Epithelial cell of prostate (primary cell): ENCODE results near the gene FHOD3.
A peak's percentile ranks its signal among the peaks of the same experiment; 100 is the strongest.
"Not testable (repeated sequence)": the region's sequence is repeated elsewhere in the genome, so short reads cannot be mapped to it uniquely, and the experiment has no call there.

Experiments
- DNase-seq: peaks from one replicate; pipeline ENCODE4 v3.0.0-alpha.2; 2011; ENCODE audit warnings: low read depth, low spot score
- H3K27ac ChIP-seq: fragments of 450-650 bp; 2 replicates; pipeline ENCODE4 v1.5.1; 2017; ENCODE audit warnings: mild to moderate bottlenecking

Gene FHOD3

DNA sequence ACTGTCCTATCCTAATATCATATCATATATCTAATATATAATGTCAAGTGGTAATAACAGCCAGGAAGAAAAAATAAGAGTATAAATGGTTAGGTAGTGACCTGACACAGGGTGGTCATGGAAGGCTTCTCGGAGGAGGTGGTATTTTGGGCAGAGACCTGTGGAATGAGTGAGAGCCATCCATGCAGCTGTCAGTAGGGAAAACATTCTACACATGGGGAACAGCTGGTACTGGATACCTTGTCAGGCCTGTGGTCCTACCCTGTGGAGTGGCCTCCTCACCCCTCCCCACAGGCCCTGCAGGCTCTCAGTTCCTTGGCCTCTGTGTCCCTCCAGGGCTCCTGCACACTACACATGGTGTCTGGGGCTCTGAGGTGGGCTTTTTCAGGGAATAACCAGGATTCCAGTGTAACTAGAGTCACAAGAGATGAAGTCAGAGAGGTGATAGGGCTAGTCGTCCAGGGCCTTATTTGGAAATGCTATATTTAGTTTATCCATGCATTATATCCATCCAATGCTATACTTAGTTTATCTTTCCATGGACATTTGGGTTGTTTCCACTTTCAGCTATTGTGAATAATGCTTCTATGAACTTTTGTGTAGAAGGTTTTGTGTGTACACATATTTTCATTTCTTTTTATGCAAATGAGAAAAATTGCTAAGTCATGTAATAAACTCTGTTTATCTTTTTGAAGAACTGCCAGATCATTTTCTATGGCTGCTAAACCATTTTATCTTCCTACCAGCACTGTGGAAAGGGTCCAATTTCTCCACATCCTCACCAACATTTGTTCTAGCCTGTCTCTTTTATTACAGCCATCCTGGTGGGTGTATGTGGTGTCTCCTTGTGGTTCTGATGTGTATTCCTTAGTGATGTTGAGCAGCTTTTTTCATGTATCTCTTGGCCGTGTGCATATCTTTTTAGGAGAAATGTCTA, 455.7 kb downstream of the FHOD3 start:
- no peak for DNase-seq
- no peak overlapping the region for H3K27ac ChIP-seq

DNA sequence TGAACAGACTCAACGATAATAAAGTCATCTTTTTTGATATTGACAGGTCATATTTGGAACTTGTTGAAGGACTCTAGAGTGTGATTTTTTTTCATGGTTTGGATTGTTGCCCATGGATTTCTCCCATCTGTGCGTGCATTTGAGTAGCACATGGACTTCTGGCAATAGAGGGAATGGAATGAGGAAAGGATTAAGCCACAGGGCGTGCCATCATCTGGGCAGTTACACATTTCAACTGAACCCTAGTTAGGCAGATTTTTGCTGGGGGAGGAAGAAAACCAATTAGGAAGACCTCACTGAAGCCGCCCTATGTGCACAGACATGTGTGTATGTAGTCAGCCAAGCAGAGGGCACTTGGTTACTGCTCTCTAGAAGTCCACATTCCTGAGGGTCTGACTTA, 458.7 kb downstream of the FHOD3 start:
- peak overlapping the region; percentile 44 for H3K27ac ChIP-seq
- no peak for DNase-seq

DNA sequence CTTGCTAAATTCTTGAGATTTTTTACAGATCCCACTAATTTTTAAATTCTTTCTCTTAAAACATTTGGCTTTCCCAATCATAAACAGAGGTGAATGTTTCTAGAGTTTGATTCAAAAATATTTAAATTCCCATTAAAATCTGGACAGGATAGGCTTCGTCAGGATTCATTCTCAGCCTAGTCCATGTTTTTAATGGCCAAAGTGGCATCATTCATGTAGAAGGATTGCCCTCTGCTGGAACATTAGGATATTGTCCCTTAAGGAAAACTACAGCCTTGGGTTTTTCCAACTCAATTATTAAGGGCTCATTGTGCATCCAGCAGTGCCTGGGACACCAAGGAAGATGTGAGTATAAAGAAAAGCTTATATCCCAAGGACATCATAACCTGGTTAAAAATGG, 459.6 kb downstream of the FHOD3 start:
- no peak for DNase-seq
- H3K27ac ChIP-seq, result peak overlapping the region; percentile 44

DNA sequence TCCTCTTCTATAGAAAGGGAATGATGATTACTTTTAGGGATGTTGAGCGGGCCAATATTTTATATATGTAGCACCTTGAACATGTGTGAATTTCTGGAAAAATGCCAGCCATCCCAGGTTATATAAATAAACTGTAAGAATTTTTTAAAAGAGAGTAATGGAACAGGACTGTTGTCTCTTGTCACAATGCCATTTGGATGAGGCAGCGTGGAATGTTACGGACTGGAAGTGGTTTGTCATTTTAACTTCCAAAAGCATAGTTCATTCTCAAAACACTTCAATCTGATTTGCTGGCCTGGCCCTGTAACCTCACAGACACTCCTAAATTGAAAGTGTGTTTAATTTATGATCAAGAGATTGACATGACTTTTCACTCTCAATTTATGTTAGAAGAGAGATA, 460.5 kb downstream of the FHOD3 start:
- H3K27ac ChIP-seq, result no peak overlapping the region
- no peak for DNase-seq

DNA sequence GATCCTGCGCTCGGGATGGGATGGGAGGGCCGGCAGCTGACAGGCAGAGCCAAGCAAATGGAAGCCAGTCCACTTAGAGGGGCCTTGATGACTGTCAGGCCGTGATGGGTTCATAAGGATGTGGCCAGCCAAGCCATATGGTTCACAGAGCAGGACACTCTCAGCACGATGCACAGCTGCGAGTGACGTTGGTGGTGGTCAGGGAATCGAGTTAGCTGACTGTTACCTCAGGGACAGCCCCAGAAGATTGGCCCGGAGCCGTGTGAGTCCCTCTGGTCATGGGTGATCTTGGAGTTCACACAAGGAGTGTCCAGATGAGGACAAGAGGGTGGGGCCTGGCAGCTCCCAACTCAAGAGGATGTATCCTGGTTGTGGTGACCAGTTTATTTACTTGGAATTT, 461.1 kb downstream of the FHOD3 start:
- no peak for DNase-seq
- no peak overlapping the region for H3K27ac ChIP-seq

DNA sequence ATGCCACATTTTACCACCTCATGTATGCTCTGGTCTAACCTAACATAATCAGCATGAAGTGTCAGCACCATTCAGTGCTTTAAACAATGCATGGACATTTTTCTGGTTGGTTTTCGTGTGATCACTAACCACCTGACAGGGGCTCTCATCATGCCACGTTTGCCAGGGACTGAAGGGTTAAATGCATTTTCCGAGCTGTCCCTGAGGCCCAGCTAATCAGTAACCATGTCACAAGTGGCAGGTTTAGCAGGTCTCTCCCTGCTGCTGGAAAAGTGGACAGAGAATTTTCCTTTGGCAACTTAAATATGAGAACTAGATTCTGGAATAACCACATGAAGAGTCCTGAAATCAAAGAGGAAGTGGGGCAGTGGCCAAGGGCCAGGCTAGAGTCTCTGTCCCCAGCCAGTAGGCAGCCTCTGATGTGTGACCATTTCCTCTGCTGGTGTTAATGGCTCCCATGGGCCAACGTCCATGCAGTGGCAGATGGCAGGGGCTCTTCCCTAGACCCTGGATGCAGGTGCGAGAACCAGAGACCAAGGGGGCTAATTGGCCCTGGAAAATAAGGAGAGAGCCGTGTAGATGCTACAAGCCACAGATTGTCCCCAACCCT, 461.8 kb downstream of the FHOD3 start:
- DNase-seq, result no peak
- H3K27ac ChIP-seq, result no peak overlapping the region

GRCh38 chr18:36760598-36760997, 463.1 kb downstream of the FHOD3 start:
- no peak for DNase-seq
- H3K27ac ChIP-seq, result no peak overlapping the region

DNA sequence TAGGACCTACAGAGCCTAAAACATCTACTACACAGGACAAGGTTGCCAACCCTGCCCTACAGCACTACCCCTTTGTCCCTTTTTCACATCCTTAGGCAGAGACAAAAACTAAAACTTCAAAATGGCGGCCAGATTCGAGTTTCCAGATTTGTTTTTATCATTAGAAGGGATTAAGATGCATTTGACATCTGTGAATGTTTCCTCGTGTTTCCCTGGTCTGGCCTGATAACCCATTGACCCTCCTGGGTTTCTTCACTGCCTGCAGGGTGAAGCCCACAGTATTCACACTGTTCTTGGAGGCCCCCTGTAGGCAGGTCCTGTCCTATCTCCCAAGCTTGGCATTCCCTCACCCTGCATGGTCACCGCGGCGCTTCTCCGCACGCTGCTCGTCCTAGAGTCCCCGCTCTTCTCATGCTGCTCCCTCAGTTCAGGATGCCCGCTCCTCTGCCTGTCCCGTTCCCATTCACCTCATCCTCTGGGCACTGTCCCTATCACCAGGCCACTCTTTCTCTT, 463.7 kb downstream of the FHOD3 start:
- H3K27ac ChIP-seq, result no peak overlapping the region
- DNase-seq, result no peak

DNA sequence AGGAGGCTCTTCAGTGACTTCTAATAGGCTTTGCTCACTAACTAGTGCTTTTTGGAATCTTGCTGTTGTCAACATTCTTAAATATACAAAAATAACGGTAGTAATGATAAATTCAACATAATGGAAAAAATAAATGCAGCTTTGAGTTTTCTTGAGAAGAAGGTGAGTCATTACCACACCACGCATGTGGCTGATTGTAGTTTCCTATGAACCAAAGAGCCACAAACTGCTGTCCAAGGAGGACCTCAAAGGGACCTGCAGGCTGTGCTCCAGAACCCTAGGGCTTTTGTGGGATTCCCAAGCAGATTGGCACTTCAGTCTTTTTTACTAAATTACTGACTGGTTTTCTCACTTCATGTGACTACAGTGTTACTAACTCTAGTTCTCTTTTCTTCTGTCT, 464.6 kb downstream of the FHOD3 start:
- DNase-seq, result no peak
- H3K27ac ChIP-seq, result no peak overlapping the region

DNA sequence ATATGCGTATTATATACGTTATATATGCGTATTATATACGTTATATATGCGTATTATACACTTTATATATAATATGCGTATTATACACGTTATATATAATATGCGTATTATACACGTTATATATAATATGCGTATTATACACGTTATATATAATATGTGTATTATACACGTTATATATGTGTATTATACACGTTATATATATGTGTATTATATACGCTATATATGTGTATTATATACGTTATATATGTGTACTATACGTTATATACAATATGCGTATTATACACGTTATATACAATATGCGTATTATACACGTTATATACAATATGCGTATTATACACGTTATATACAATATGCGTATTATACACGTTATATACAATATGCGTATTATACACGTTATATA, 465.5 kb downstream of the FHOD3 start:
- H3K27ac ChIP-seq, DNase-seq: not testable (repeated sequence)

GRCh38 chr18:36766836-36767235, 469.3 kb downstream of the FHOD3 start:
- H3K27ac ChIP-seq, result no peak overlapping the region
- DNase-seq, result no peak

DNA sequence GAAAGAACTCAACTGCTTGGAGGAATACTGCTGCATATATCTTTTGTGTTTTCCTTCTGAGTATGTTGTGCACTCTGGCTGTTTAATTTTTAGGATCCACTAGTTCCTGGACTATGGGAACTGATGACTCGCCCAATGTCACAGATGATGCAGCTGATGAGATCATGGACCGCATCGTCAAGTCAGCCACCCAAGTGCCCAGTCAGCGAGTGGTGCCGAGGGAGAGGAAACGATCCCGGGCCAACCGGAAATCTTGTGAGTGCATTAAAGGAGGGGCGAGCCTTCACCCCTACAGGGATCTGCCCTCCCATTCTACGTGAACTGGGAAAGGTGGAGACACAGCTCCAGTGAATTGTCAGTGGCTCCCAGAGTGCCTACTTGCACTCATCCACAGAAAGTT, 471.7 kb downstream of the FHOD3 start:
- no peak overlapping the region for H3K27ac ChIP-seq
- no peak for DNase-seq

DNA sequence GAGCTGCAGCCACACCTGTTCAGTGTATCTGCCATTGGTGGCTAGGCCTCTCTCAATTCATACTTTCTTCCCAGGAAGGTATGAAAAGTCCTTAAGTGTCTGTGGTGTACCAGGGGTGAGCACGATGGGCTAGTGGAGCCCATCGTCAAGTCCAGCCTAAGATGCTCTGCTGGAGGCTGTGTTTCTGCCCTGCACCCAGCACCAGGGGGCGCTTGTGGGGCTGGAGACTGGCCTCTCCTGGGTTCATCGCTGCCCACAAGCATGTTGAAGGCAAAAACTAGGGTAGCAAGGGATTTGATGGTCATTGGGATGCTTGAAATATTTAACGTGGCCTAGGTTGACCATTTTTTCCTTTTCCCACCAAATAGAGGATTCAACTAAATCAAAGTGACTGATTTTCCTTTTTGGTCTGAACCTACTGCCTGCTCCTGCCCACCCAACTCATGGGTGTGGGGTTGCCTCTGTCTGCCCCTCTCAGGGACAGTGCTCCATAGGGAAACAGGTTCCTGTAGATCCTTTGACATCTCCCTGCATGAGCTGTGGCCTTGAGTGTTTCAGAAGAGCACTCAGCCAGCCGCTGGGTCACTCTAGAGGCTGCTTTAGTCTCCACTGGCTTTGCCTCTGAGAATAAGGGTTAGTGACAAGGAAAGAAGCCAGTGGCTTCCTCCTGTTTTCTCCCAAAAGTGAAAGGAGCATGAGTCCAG, 472.2 kb downstream of the FHOD3 start:
- H3K27ac ChIP-seq, result no peak overlapping the region
- DNase-seq, result no peak

DNA sequence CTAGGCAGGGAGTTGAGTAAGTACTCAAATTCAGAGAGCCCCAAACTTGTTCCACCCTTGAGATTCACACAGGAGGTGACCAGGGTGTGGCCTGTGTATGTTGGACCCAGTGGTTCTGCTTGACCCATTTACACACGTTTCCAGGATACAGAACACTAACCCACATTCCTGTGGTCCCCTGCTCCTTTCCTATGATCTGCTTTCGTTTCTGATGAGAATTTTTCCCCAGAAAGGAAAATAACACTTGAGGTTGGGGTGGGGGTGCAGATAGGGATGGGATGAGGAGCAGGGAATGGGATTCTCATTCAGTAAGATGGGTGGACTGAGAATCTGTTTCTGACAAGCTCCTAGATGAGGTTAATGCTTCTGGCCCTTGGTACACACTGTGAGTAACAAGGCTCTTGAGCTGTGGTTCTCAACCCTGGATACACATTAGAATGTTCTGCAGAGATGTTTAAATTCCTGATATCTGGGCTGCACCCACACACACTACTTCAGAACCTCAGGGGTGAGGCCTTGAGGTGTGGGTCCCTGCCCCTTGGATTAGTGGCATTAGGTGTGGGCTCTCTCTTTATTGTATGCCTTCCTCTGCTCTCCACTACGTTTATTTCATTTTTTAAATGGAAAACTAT, 472.9 kb downstream of the FHOD3 start:
- DNase-seq, result no peak
- no peak overlapping the region for H3K27ac ChIP-seq

DNA sequence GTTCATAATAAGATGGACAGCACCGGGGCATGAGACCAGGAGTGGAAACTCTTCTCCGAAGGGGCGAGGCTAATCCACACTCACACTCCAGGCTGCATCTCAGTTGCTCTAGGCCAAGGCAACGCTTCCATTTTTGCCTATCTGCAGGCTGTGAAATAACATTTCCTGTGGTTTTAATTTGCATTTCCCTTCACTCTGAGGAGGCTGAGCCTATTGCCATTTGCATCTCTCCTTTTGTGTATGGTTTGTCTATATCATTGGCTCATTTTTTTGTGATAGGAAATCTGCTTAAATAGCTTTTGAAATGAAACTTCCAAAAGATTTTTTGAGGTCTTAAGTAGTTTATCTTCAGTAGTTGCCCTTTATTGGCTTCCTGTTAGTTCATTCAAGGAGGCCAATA, 473.7 kb downstream of the FHOD3 start:
- no peak for DNase-seq
- no peak overlapping the region for H3K27ac ChIP-seq

GRCh38 chr18:36772241-36772723, 474.8 kb downstream of the FHOD3 start:
- DNase-seq, result no peak
- H3K27ac ChIP-seq, result no peak overlapping the region

GRCh38 chr18:36775396-36775795, 477.9 kb downstream of the FHOD3 start:
- no peak for DNase-seq
- no peak overlapping the region for H3K27ac ChIP-seq

DNA sequence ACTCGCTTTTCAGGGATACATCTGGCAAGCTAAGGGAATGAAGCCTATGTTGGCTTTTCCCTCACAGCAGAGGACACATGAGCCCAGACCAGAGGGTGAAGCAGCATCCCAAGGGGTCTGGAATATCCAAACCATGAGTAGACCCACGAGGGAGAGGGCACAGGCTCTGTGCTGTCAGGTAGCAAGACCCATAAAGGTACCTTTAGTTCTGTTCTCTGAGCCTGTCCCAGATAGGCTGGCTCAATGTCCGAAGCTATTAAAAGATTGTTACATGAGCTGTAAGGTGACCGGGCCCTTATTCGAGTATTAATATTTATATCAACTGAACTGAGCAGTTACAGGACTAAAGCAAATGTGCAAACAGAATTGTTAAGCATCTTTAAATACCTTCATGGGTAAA, 479.1 kb downstream of the FHOD3 start:
- no peak overlapping the region for H3K27ac ChIP-seq
- DNase-seq, result no peak

- DNase-seq, result no peak
- H3K27ac ChIP-seq, result no peak overlapping the region
Observed at GRCh38 chr18:36777566-36777965, 480.1 kb downstream of the FHOD3 start.

DNA sequence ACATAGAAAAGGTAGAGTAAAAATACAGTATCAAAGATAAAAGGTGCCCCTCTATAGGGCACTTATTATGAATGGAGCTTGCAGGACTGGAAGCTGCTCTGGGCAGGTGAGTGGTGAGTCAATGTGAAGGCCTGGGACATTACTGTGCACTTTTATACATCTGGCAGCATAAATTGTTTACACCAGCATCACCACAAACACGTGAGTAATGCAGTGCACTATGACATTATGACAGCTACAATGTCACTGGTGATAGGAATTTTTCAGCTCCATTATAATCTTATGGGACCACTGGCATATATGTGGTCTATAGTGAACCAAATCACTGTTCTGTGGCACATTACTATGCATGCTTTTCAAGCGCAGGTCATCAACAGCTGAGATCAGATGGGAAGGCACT, 483.2 kb downstream of the FHOD3 start:
- DNase-seq, result no peak
- H3K27ac ChIP-seq, result no peak overlapping the region
